Neural progenitor cell (in vitro differentiated cells): ENCODE data around the gene BCAP31. TPM values are rescaled to one million over a fixed set of nuclear protein-coding genes. Genes with fewer than 3 reads are reported as not detected.

ENCODE experiments used
- DNase-seq: peaks from one replicate; pipeline ENCODE4 v3.0.0-alpha.2; 2016; ENCODE audit warnings: low spot score
- H2AFZ ChIP-seq: fragments of 200-600 bp; sonication (generic); replicated peaks from 2 replicates; pipeline ENCODE4 v1.6.1; 2016; ENCODE audit warnings: antibody characterized with exemption
- H3F3A ChIP-seq: fragments of 200-600 bp; sonication (generic); 2 replicates; pipeline ENCODE4 v1.6.1; 2016; ENCODE audit warnings: antibody characterized with exemption, low read depth
- H3K27ac ChIP-seq: fragments of 200-600 bp; sonication (generic); 2 replicates; pipeline ENCODE4 v1.5.1; 2016; ENCODE audit warnings: mild to moderate bottlenecking
- H3K27me3 ChIP-seq: fragments of 200-600 bp; sonication (generic); 2 replicates; pipeline ENCODE4 v1.6.1; 2016; ENCODE audit warnings: mild to moderate bottlenecking, moderate library complexity
- H3K36me3 ChIP-seq: fragments of 200-600 bp; sonication (generic); 2 replicates; pipeline ENCODE4 v1.5.1; 2016
- H3K4me1 ChIP-seq: fragments of 200-600 bp; sonication (generic); 2 replicates; pipeline ENCODE4 v1.6.1; 2016; ENCODE audit warnings: mixed run types
- H3K4me2 ChIP-seq: fragments of 200-600 bp; sonication (generic); 2 replicates; pipeline ENCODE4 v1.6.1; 2016
- H3K4me3 ChIP-seq: fragments of 200-600 bp; sonication (generic); 2 replicates; pipeline ENCODE4 v1.5.1; 2016
- H3K79me2 ChIP-seq: fragments of 200-600 bp; sonication (generic); 2 replicates; pipeline ENCODE4 v1.6.1; 2016; ENCODE audit warnings: low read depth
- H3K9ac ChIP-seq: fragments of 200-600 bp; sonication (generic); 2 replicates; pipeline ENCODE4 v1.6.1; 2016
- H3K9me3 ChIP-seq: fragments of 200-600 bp; sonication (generic); 2 replicates; pipeline ENCODE4 v1.5.1; 2016; ENCODE audit warnings: low read depth
- H4K20me1 ChIP-seq: fragments of 200-600 bp; sonication (generic); 2 replicates; pipeline ENCODE4 v1.6.1; 2016; ENCODE audit warnings: low read depth
- H3K27ac Mint-ChIP-seq: 3 replicates; pipeline ENCODE4 v1.8.0; 2021; ENCODE audit warnings: mixed read lengths
- H3K27me3 Mint-ChIP-seq: 2 replicates; pipeline ENCODE4 v1.8.0; 2022; ENCODE audit warnings: low read depth, mild to moderate bottlenecking, inconsistent platforms, moderate library complexity, mixed read lengths; ENCODE audit not compliant: insufficient read depth
- H3K36me3 Mint-ChIP-seq: 3 replicates; pipeline ENCODE4 v1.8.0; 2021; ENCODE audit warnings: mixed read lengths
- H3K4me1 Mint-ChIP-seq: 3 replicates; pipeline ENCODE4 v1.8.0; 2021; ENCODE audit warnings: mixed read lengths
- H3K4me3 Mint-ChIP-seq: 3 replicates; pipeline ENCODE4 v1.8.0; 2021; ENCODE audit warnings: mild to moderate bottlenecking, moderate library complexity, mixed read lengths
- H3K9me3 Mint-ChIP-seq: 3 replicates; pipeline ENCODE4 v1.8.0; 2020; ENCODE audit warnings: mixed read lengths
- EZH2 ChIP-seq: fragments of 200-600 bp; sonication (generic); IDR thresholded peaks from 2 replicates; pipeline ENCODE4 v1.6.1; 2017; ENCODE audit warnings: antibody characterized with exemption, mild to moderate bottlenecking, moderate library complexity
- EZH2phosphoT487 ChIP-seq: fragments of 200-600 bp; sonication (generic); IDR thresholded peaks from 2 replicates; pipeline ENCODE4 v1.6.1; 2017; ENCODE audit warnings: antibody characterized with exemption
- small RNA-seq: library from RNA; depleted of rRNA; stranded (forward); fragments of <200 nt; gene quantifications from one replicate; pipeline ENCODE3, GENCODE V24; 2015
- total RNA-seq: library from RNA; depleted of rRNA; stranded (reverse); fragments of >200 nt; gene quantifications from 2 replicates; pipeline ENCODE4 v1.2.3, GENCODE V29; 2015; ENCODE audit warnings: low replicate concordance
- TF ChIP-seq, protein P1 (sequence below): fragments of 200-600 bp; sonication (generic); IDR thresholded peaks from 2 replicates; pipeline ENCODE4 v1.5.1; 2017; ENCODE audit warnings: antibody characterized with exemption, mild to moderate bottlenecking

BCAP31 gene
- total RNA-seq, 1 donor from 2014 or later: 52.5 TPM

DNA sequence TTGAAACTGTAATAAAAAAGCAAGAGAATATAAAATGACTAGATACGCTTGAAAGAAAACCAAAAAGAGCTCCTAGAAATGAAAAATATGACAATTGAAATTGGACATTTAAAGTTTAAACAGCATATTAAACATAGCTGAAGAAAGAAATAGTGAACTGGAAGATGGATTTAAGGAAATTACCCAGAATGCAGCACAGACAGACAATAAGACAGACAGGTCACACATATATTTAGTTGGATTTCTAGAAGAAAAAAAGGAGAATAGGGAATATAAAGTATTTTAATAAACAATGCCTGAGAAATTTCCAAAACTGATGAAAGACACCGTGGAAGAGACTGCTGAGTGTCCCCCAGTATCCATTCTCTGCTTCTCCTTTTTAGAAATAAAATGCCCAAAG, 70.6 kb downstream of the BCAP31 start:
- peaks cover 6% of the 10 kb centered on the region for H3K27me3 Mint-ChIP-seq
- H3K4me3 ChIP-seq: no peak overlapping the region

DNA sequence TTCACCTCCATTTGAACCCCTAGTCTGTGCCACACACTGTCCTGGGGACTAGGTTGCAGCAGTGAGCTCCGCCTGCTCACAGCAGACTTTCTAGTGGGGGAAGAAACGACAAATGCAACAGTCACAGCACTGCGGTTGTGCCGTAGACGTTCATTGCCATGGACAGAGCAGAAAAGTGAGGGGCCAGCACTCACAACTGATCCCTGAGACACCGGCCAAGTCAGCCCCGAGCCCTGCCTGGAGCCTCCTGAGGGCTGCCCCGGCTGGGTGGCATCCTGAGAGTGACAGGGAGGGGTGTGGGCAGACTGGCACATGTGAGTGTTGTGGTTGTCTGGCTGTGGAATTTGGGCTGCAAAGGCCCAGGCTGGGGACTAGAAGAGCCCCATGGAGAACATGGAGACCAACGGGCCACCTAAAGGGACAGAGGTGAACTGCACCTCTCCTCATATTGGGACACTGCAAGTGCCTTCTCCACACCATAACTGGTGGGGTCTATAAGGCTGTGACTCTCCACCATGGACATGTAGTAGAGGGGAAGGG, 72.6 kb downstream of the BCAP31 start:
- no peak for TF ChIP-seq EZH2phosphoT487
- TF ChIP-seq, protein P1, sequence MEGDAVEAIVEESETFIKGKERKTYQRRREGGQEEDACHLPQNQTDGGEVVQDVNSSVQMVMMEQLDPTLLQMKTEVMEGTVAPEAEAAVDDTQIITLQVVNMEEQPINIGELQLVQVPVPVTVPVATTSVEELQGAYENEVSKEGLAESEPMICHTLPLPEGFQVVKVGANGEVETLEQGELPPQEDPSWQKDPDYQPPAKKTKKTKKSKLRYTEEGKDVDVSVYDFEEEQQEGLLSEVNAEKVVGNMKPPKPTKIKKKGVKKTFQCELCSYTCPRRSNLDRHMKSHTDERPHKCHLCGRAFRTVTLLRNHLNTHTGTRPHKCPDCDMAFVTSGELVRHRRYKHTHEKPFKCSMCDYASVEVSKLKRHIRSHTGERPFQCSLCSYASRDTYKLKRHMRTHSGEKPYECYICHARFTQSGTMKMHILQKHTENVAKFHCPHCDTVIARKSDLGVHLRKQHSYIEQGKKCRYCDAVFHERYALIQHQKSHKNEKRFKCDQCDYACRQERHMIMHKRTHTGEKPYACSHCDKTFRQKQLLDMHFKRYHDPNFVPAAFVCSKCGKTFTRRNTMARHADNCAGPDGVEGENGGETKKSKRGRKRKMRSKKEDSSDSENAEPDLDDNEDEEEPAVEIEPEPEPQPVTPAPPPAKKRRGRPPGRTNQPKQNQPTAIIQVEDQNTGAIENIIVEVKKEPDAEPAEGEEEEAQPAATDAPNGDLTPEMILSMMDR: peak; percentile 27
- Mint-ChIP-seq H3K27me3 (peaks cover 8% of the 10 kb centered on the region), H3K4me1 (no peaks in the 10 kb centered on the region), H3K36me3 (no peaks in the 10 kb centered on the region), H3K4me3 (peak overlapping the region; percentile 30), H3K9me3 (peaks cover 35% of the 10 kb centered on the region), H3K27ac (no peak overlapping the region)
- H3K79me2 ChIP-seq: no peaks in the 10 kb centered on the region
- H3K27ac ChIP-seq: no peak overlapping the region
- H3K4me3 ChIP-seq: no peak overlapping the region
- no peaks in the 10 kb centered on the region for H3F3A ChIP-seq
- H3K9ac ChIP-seq: no peak overlapping the region
- H3K4me2 ChIP-seq: no peak overlapping the region
- H3K36me3 ChIP-seq: no peaks in the 10 kb centered on the region
- DNase-seq: no peak
- H3K4me1 ChIP-seq: no peaks in the 10 kb centered on the region
- peaks cover 31% of the 10 kb centered on the region for H3K27me3 ChIP-seq
- no peak overlapping the region for H2AFZ ChIP-seq
- peaks cover 14% of the 10 kb centered on the region for H3K9me3 ChIP-seq
- H4K20me1 ChIP-seq: peaks cover 6% of the 10 kb centered on the region

More for the DNA sequence above, 70.6 kb downstream of the BCAP31 start:
- no peak for TF ChIP-seq EZH2
- TF ChIP-seq EZH2phosphoT487: no peak
- TF ChIP-seq, protein P1: no peak
- Histone ChIP-seq H3K4me1 (no peaks in the 10 kb centered on the region), H4K20me1 (peaks cover 3% of the 10 kb centered on the region), H2AFZ (no peak overlapping the region), H3F3A (no peaks in the 10 kb centered on the region), H3K27me3 (peaks cover 11% of the 10 kb centered on the region), H3K9me3 (peaks cover 14% of the 10 kb centered on the region), H3K27ac (no peak overlapping the region), H3K4me2 (no peak overlapping the region), H3K36me3 (no peaks in the 10 kb centered on the region), H3K9ac (no peak overlapping the region), H3K79me2 (no peaks in the 10 kb centered on the region)
- H3K36me3 Mint-ChIP-seq: no peaks in the 10 kb centered on the region
- peaks cover 47% of the 10 kb centered on the region for H3K9me3 Mint-ChIP-seq
- no peak for DNase-seq
- H3K27ac Mint-ChIP-seq: no peak overlapping the region
- H3K4me3 Mint-ChIP-seq: no peak overlapping the region
- no peaks in the 10 kb centered on the region for H3K4me1 Mint-ChIP-seq

DNA sequence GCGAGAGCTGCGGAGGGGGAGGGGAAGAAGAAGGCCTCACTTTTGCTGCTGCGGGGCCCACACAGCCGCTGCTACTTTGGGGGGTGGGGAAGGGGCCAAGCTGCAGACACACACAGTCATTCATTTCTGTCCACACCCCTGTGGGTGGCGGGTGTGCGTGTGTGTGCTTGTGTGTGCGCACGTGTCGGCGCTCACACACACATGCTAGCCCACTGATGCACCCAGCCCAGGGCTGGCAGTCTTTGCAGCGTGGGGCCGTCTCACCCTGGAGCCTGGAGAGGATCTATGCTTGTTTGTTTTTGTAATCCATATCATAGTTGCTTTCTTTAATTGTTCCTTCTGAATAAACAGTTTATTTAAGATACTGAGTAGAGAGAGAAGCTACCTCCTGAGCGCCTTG, 73.2 kb downstream of the BCAP31 start:
- Histone ChIP-seq H3K36me3 (no peaks in the 10 kb centered on the region), H3K4me3 (no peak overlapping the region), H3K4me1 (no peaks in the 10 kb centered on the region), H4K20me1 (peaks cover 7% of the 10 kb centered on the region), H3K9ac (no peak overlapping the region), H3K27ac (no peak overlapping the region), H3K9me3 (peaks cover 14% of the 10 kb centered on the region), H2AFZ (no peak overlapping the region), H3K79me2 (no peaks in the 10 kb centered on the region), H3F3A (no peaks in the 10 kb centered on the region), H3K4me2 (no peak overlapping the region), H3K27me3 (peaks cover 37% of the 10 kb centered on the region)
- Mint-ChIP-seq H3K36me3 (no peaks in the 10 kb centered on the region), H3K27me3 (peaks cover 12% of the 10 kb centered on the region), H3K27ac (no peak overlapping the region), H3K4me3 (no peak overlapping the region), H3K9me3 (peaks cover 35% of the 10 kb centered on the region), H3K4me1 (no peaks in the 10 kb centered on the region)
- DNase-seq: no peak
- TF ChIP-seq EZH2phosphoT487 (no peak), EZH2 (no peak)
- TF ChIP-seq, protein P1: no peak

Small RNA genes within 50 kb of the gene (small RNA-seq; reads per million reads assigned to genes)
- not detected for gene RN7SL687P

Other genes starting within 250 kb of the BCAP31 start
- gene BGN, start 229.4 kb downstream of the BCAP31 start, total RNA-seq: 0.37 TPM in 1 of 2 replicates, not detected in the other
- gene ATP2B3, start 206.7 kb downstream of the BCAP31 start, total RNA-seq: 0.59 TPM in 1 of 2 replicates, not detected in the other
- gene CCNQ, start 125.2 kb downstream of the BCAP31 start, total RNA-seq: 15.2 and 22.2 TPM in 2 replicates
- 0.21 and 2.0 TPM in 2 replicates for gene DUSP9, start 77.2 kb downstream of the BCAP31 start, total RNA-seq
- gene PNCK, start 50.6 kb downstream of the BCAP31 start, total RNA-seq: 19.7 and 53.5 TPM in 2 replicates
- gene SLC6A8, start 36.5 kb downstream of the BCAP31 start, total RNA-seq: 94.1 and 191 TPM in 2 replicates
- gene ABCD1, start 469 bp upstream of the BCAP31 start, total RNA-seq: 0.79 and 5.0 TPM in 2 replicates
- 0.25 and 0.71 TPM in 2 replicates for gene PLXNB3, start 39.9 kb upstream of the BCAP31 start, total RNA-seq
- not detected in 2 replicates for gene SRPK3, start 56.7 kb upstream of the BCAP31 start, total RNA-seq
- gene IDH3G, start 70.0 kb upstream of the BCAP31 start, total RNA-seq: 40.3 and 50.6 TPM in 2 replicates
- 58.4 and 112 TPM in 2 replicates for gene SSR4, start 70.3 kb upstream of the BCAP31 start, total RNA-seq
- gene PDZD4, start 106.2 kb upstream of the BCAP31 start, total RNA-seq: 1.9 and 5.2 TPM in 2 replicates
- gene L1CAM, start 161.8 kb upstream of the BCAP31 start, total RNA-seq: 0.49 and 1.7 TPM in 2 replicates
- not detected in 2 replicates for gene AVPR2, start 180.3 kb upstream of the BCAP31 start, total RNA-seq
- 5.1 and 17.9 TPM in 2 replicates for gene ARHGAP4, start 201.9 kb upstream of the BCAP31 start, total RNA-seq
- gene NAA10, start 210.7 kb upstream of the BCAP31 start, total RNA-seq: 55.5 and 113 TPM in 2 replicates
- 5.4 and 9.3 TPM in 2 replicates for gene RENBP, start 220.3 kb upstream of the BCAP31 start, total RNA-seq
- gene HCFC1, start 247.4 kb upstream of the BCAP31 start, total RNA-seq: 20.7 and 57.7 TPM in 2 replicates
- 2.4 and 6.8 TPM in 2 replicates for gene TMEM187, start 248.4 kb upstream of the BCAP31 start, total RNA-seq